Measurements from ENCODE around the gene CRIP1.

- TF ChIP-seq CTCF (conservative IDR thresholded peaks at IDR 0.05; ENCODE audit: low read length), result peak; percentile 59
- TF ChIP-seq EZH2phosphoT487 (IDR thresholded peaks at IDR 0.05; ENCODE audit: borderline replicate concordance), result no peak
Measured at GRCh38 chr14:105532735-105533141, 46.1 kb downstream of the CRIP1 start.
